CD4-positive, alpha-beta T cell treated with Interleukin-12 subunit alpha and Interleukin-12 subunit beta, for 1 hour (primary cell): Measurements from ENCODE around the gene RYR3.

ENCODE experiments used
- DNase-seq: peaks from one replicate; pipeline ENCODE4 v3.0.0-alpha.2; 2020

Gene RYR3

DNA sequence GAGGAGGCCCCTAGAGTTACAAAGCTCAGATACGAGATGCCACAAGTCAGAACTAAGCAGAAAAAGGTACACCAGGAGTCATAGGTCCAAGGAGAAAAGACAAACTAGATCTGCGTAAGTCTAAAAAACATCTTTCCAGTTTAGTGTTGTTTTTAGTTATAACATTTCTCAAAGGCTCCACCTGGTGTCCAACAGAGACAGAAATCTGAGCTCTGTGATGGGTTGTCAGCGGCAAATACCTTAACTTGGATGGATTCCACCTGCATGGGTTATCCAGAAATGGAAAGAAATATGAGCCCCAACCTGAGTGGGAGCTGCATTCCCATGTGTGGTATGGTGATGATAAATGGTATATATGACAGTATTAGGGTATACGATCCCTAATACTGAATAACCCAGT, 418.9 kb downstream of the RYR3 start:
- DNase-seq: no peak

GRCh38 chr15:33730815-33731214, 420.0 kb downstream of the RYR3 start:
- no peak for DNase-seq

- DNase-seq: no peak
Observed at GRCh38 chr15:33735143-33735542, 424.4 kb downstream of the RYR3 start.

DNA sequence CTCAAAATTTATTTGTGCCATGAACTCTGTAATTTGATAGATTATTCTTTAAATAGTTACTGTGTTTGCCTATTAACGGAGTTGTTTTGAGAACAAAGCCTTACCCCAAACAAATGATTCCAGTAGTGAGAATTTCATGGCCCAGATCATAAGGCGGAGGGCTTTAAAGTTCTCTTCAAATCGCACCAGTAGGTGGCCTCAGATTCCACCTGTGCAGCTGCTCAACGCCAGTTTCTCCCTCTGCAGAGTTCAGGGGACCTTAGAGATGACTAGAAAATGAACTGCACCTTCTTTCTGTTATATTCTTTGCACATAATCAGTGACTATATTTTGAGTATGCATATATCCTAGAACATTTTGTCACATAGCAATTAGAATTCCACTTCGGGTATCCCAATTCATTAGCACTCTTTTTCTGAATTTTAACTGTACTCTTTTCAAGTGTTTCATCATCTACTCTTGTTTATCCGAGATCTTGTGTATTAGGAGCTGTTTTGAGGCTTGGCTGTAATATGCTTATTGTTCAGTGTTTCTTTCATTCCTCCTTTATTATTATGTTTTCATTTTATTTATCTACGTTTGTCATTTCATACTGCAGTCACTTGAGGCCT, 425.0 kb downstream of the RYR3 start:
- DNase-seq: peak; percentile 8

DNA sequence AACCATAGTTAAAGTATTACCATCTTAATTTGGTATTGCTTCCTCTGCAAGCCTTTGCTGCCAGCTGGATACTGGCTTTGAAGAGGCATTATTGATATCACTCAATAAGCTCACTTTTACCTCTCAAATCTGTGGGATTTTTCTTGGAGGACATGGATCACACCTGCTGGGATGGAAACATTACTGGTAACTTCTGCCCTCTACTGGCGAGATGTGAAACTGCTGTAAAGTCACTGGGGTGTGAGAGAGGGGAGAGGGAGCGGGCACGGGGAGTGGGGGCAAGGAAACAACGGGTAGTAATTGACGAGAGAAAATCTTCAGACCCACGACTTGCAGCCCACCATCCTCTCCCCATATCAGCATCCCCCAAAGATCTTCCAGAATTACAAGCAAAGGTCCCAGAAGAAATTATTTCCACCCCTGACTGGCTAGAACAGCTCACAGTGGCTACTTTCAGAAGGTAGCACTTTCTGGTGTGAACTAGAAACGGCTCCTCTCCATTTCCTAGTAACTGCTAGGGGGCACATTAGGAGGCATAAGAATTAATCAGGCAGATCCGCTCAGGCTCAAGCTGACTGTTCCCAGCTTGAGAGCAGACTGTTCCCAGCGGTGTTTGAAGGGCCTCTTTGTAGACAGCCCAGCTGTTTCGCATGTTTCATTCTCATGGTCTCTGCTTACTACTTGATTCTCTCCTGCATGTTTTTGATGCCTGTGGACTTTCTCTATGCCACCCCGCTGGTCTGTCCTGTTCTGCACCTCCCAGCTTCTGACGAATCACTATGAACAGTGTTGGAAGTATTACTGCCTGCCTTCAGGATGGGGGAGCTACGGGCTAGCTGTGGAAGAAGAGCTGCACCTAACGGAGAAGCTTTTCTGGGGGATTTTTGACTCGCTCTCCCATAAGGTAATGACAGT, 427.2 kb downstream of the RYR3 start:
- peak; percentile 16 for DNase-seq

DNA sequence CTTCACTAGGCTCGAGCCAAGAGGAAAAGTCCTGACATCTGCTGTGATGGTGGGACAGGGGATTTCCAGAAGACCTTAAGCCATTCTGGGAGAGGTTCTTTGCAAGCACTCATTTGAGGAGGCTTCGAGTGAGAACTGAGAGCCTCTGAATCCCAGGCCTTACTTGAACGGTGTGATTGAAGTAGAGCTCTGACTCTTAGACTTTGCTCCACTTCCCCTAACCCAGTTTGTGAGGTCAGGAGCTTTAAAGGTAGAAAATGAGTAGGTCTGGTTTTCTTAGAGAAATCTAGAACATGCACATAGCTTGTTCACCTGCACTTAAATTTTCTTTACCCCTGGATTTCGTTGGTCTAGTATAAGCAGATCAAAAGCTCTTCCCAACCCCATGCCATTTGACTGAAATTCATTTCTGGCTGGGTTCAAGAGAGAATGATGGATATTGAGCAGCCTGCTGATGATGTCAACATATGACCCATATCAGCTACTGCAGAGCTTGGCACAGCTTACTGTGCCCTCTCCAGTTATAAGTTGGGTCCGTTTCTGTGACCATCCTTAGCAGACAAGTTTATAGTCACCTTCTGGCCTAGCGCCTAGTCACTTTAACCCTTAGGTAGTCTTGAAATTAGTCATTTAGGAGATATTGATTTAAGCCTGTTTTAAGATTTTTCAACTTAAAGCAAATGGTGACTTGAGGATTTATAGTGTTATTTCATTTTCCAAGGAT, 428.3 kb downstream of the RYR3 start:
- DNase-seq: no peak

- DNase-seq: no peak
Observed at GRCh38 chr15:33742306-33742705, 431.5 kb downstream of the RYR3 start.

DNA sequence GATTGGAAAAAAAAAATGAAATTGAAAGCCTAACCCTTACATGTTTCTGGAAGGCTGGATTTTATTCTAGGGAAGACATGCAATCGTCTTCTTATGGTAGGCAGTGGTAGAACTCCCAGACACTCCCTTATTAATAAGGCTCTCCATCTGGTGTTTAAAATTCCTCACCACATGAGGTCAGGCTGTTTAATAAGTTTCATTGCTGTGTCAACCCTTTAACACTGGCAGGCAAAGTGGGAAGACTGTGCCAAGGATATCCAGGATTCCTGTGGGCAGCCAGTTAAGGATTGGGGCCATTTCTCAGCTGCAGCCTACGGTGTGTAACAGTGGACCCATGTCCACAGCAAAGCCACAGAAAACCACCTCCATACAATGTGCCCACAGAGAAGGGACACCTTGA, 432.0 kb downstream of the RYR3 start:
- no peak for DNase-seq

DNA sequence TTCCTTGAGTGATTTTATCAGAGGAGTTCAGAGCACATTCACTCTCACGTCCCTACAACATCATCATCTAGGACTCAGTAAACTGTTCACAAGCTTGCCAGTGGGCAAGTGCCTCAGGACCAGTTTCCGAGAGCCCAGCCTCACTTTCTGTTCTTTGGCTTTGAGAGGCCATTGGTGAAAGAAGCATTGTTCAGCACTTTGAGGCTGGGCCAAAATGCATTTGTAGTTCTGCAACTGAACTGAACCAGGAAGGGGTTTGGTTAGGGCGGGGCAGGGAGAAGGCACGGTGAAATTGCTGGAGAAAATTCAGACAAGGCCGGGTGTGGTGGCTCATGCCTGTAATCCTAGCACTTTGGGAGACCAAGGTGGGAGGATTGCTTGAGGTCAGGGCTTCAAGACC, 435.4 kb downstream of the RYR3 start:
- DNase-seq: no peak

- DNase-seq: no peak
Observed at GRCh38 chr15:33753012-33753411, 442.2 kb downstream of the RYR3 start.

DNA sequence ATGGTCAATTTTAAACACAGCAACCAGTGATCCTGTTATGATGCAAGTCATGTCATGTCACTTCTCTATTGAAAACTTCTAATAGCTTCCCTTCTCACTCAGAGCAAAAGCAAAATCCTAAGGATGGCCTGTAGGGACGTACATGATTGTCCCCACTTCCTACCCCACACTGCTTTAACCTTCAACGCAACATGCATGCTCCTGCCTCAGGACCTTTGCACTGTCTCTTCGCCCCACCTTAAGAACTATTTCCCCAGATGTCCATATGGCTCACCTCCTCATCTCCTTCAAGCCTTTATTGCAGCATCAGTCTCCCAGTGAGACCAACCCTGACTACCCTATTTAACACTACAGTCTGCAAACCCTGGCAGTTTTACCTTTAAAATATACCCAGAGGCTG, 443.5 kb downstream of the RYR3 start:
- DNase-seq: no peak

DNA sequence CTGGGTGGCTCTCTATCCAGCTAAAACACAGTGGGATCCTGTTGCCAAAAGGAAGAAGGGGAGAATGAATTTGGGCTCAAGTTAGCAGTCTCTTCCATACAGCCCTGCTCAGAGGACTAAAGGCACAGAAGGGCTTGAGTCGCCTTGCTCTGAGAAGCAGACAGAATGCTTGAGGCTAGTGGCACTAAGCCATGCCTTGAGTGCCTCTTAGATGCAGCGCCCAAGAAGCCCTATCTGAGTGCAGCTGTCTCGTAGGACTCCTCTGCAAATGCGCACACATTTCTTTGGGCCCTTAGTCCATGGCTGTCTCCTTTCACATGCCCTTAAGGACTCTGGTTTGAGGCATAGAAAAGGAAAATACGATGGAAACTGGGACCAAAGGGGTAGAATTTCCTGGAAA, 446.2 kb downstream of the RYR3 start:
- no peak for DNase-seq

- no peak for DNase-seq
Observed at GRCh38 chr15:33757516-33758232, 446.9 kb downstream of the RYR3 start.

DNA sequence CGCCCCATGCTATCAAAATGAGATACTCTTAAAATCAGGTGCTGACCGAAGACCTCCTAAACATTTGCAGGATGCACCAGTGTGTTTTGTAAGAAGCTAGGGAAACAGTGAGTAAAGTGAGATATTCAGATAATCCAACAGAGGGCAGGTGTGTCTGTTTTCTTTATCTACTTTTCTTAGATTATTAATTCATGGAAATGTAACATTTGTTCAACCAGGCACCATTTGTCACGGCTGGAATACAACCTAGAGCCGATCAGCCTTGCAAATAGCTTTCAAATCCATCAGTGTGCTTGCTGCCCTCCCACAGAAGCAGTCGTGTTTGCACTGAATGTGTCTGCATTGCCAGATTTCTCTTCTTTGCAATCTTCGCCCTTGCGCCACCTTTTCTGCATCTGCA, 455.6 kb downstream of the RYR3 start:
- DNase-seq: no peak

DNA sequence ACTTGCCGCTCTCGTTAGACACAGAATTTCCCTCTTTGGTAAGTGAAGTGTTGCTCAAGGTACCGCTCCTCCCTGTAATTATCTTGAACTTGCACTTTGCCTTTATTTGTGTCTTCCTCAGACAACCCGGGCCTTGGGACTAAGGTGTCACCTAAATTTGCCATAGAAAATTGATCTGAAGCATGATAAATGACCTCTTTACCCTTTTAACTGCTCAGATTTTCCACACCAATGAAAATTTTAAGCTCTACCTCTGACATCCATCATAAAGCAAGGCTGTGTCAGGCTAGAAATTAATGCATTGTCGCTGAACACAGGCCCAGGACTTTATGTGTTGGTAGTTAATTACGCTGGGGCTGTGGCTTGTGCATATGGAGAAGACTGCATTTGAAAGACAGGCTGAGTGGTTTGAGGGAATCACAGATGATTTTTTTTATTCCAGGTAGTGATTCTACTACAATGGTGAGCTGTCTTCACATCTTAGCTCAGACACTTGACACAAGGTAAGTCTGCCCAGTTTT, 458.0 kb downstream of the RYR3 start:
- DNase-seq: no peak

GRCh38 chr15:33773969-33774368, 463.2 kb downstream of the RYR3 start:
- DNase-seq: no peak

DNA sequence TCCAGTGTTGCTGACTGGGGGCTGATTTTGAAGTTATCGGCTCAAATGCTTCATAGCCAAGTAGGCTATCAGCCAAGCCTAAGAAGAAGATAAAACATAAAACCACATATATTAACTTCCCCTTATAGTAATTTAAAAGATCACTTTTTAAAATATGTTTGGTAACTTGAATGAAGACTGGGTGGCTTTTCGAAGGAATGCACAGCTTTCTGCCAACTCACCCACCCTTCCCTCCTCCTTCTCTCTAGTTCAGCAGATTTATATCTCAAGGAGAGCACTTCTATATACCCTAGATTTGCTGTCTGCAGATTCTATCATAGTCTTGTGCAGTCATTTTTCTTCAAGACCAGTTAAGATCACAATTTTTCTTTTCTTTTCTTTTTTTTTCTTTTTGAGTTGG, 468.1 kb downstream of the RYR3 start:
- no peak for DNase-seq

DNA sequence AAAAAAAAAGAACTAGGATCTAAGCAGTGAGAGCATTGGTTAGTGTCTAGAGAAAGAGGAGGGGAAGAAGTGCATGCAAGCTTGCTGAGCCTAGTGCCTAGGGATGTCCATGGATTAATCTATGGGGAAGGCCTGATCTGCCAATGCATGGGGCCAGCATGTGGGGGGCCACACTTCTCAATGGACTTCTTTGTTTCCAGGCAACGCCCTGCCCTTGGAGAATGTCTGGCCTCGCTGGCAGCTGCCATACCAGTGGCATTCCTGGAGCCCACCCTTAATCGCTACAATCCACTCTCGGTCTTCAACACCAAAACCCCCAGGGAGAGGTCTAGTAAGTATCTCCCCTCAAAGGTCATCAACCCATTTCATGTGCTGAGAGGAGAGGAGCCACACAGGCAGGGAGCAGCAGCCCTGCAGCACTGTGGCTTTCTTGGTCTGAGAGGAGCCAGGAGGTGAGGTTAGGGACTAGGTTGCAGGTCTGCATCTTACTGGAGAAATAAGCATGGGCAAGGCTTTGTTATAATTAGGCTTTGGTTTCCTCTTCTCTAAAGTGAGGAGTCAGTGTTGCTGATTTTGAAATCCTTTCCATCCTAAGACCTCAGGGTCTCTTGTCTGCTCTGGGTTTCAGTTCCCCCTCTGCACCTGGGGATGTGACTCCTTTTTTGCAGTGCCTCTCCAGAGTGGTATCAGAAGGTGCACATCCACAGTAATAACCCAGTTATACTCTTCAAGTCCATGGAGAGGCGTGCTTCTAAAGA, 469.4 kb downstream of the RYR3 start:
- no peak for DNase-seq

- DNase-seq: no peak
Observed at GRCh38 chr15:33782966-33783365, 472.2 kb downstream of the RYR3 start.

- DNase-seq: no peak
Observed at GRCh38 chr15:33785366-33785765, 474.6 kb downstream of the RYR3 start.

- no peak for DNase-seq
Observed at GRCh38 chr15:33788906-33789540, 478.3 kb downstream of the RYR3 start.

GRCh38 chr15:33794453-33794852, 483.7 kb downstream of the RYR3 start:
- DNase-seq: no peak
